ENCODE results near the gene EGR1. TPM values are rescaled to one million over a fixed set of nuclear protein-coding genes. Genes with fewer than 3 reads are reported as not detected.

Gene EGR1
- total RNA-seq, 2 experiments from 2014 or later, result 0.13 to 1.1 TPM

GRCh38 chr5:138468966-138469539, 3.8 kb downstream of the EGR1 start:
- Histone ChIP-seq H3K4me2 (ENCODE audit: low read length) (no peak overlapping the region), H3K4me3 (ENCODE audit: low read depth, low read length, poor library complexity, severe bottlenecking) (no peak overlapping the region), H2AFZ (ENCODE audit: low read length) (no peak overlapping the region), H3K36me3 (ENCODE audit: insufficient read depth, low read length) (no peaks in the 10 kb centered on the region), H4K20me1 (ENCODE audit: insufficient read depth, low read length) (no peaks in the 10 kb centered on the region), H3K4me1 (ENCODE audit: insufficient read depth, low read length, poor library complexity, severe bottlenecking) (peaks cover 9% of the 10 kb centered on the region), H3K9me2 (ENCODE audit: insufficient read depth, low read length) (no peaks in the 10 kb centered on the region), H3K9me3 (ENCODE audit: low read length) (no peaks in the 10 kb centered on the region), H3K79me2 (ENCODE audit: insufficient read depth, low read depth, low read length) (no peaks in the 10 kb centered on the region), H3K27ac (ENCODE audit: low read depth, low read length, poor library complexity, severe bottlenecking) (no peak overlapping the region)
- ChIA-PET CTCF (ENCODE audit: unreplicated experiment) (no interaction called here), POLR2A (no interaction called here)
- TF ChIP-seq CTCF (conservative IDR thresholded peaks at IDR 0.05; ENCODE audit: low read length) (no peak), EZH2phosphoT487 (IDR thresholded peaks at IDR 0.05; ENCODE audit: borderline replicate concordance, low read depth, low read length) (no peak)
- DNase-seq (ENCODE audit: low spot score), result no peak
- BruUV-seq (replicated peaks), result no TSS peak
- intact Hi-C loops (cut with micrococcal nuclease; ENCODE audit: unreplicated experiment), result no loop called here

- no TSS peak for BruUV-seq (replicated peaks)
- no peak for TF ChIP-seq CTCF (conservative IDR thresholded peaks at IDR 0.05; ENCODE audit: low read length)
- no peak for TF ChIP-seq EZH2phosphoT487 (IDR thresholded peaks at IDR 0.05; ENCODE audit: borderline replicate concordance, low read depth, low read length)
- POLR2A ChIA-PET, result no interaction called here
- no peaks in the 10 kb centered on the region for H3K79me2 ChIP-seq (ENCODE audit: insufficient read depth, low read depth, low read length)
- intact Hi-C loops (cut with micrococcal nuclease; ENCODE audit: unreplicated experiment), result no loop called here
- DNase-seq (ENCODE audit: low spot score), result no peak
- H3K9me3 ChIP-seq (ENCODE audit: low read length), result no peaks in the 10 kb centered on the region
- CTCF ChIA-PET (ENCODE audit: unreplicated experiment), result no interaction called here
- no peaks in the 10 kb centered on the region for H4K20me1 ChIP-seq (ENCODE audit: insufficient read depth, low read length)
- H2AFZ ChIP-seq (ENCODE audit: low read length), result no peak overlapping the region
- no peak overlapping the region for H3K27ac ChIP-seq (ENCODE audit: low read depth, low read length, poor library complexity, severe bottlenecking)
- H3K4me1 ChIP-seq (ENCODE audit: insufficient read depth, low read length, poor library complexity, severe bottlenecking), result peaks cover 9% of the 10 kb centered on the region
- H3K4me3 ChIP-seq (ENCODE audit: low read depth, low read length, poor library complexity, severe bottlenecking), result no peak overlapping the region
- H3K4me2 ChIP-seq (ENCODE audit: low read length), result no peak overlapping the region
- no peaks in the 10 kb centered on the region for H3K36me3 ChIP-seq (ENCODE audit: insufficient read depth, low read length)
- H3K9me2 ChIP-seq (ENCODE audit: insufficient read depth, low read length), result no peaks in the 10 kb centered on the region
These were observed 4.5 kb downstream of the EGR1 start for GRCh38 chr5:138469540-138470321.

Data from OCI-LY7 (cell line).